RPMI8226 (cell line): Measurements from ENCODE around the gene HINT2.
A peak's percentile ranks its signal among the peaks of the same experiment; 100 is the strongest.

Experiments used
- DNase-seq: peaks from one replicate; pipeline ENCODE4 v3.0.0-alpha.2; 2015

The HINT2 gene

GRCh38 chr9:35811381-35812024, 3.3 kb downstream of the HINT2 start:
- DNase-seq: peak; percentile 20

GRCh38 chr9:35810122-35810521, 4.7 kb downstream of the HINT2 start:
- no peak for DNase-seq

GRCh38 chr9:35808433-35808832, 6.4 kb downstream of the HINT2 start:
- DNase-seq: no peak

- no peak for DNase-seq
These were observed 8.7 kb downstream of the HINT2 start for GRCh38 chr9:35806101-35806500.

GRCh38 chr9:35801328-35802128, 13.3 kb downstream of the HINT2 start:
- DNase-seq: no peak

- DNase-seq: no peak
These were observed 14.3 kb downstream of the HINT2 start for GRCh38 chr9:35800530-35800929.

- peak; percentile 15 for DNase-seq
These were observed 16.0 kb downstream of the HINT2 start for GRCh38 chr9:35798658-35799374.

GRCh38 chr9:35797311-35798109, 17.3 kb downstream of the HINT2 start:
- no peak for DNase-seq

- no peak for DNase-seq
These were observed 19.1 kb downstream of the HINT2 start for GRCh38 chr9:35795695-35796094.

- no peak for DNase-seq
These were observed 21.4 kb downstream of the HINT2 start for GRCh38 chr9:35793461-35793860.

GRCh38 chr9:35792826-35793225, 22.0 kb downstream of the HINT2 start:
- no peak for DNase-seq

- no peak for DNase-seq
These were observed 22.6 kb downstream of the HINT2 start for GRCh38 chr9:35792024-35792813.

GRCh38 chr9:35791297-35791921, 23.4 kb downstream of the HINT2 start, which contains the start of gene NPR2:
Gene NPR2, plus strand, starts transcription at chr9:35791591. Its CDS starts 818 bp downstream, at chr9:35792409.
- no peak for DNase-seq

- peak; percentile 56 for DNase-seq
These were observed 24.2 kb downstream of the HINT2 start for GRCh38 chr9:35790385-35791296.

GRCh38 chr9:35790025-35790384, 24.8 kb downstream of the HINT2 start:
- DNase-seq: no peak

GRCh38 chr9:35789541-35789940, 25.3 kb downstream of the HINT2 start:
- no peak for DNase-seq

- DNase-seq: no peak
These were observed 31.4 kb downstream of the HINT2 start for GRCh38 chr9:35783418-35783817.

- no peak for DNase-seq
These were observed 33.8 kb downstream of the HINT2 start for GRCh38 chr9:35781066-35781465.

GRCh38 chr9:35778496-35778895, 36.3 kb downstream of the HINT2 start:
- DNase-seq: no peak

GRCh38 chr9:35776018-35776417, 38.8 kb downstream of the HINT2 start:
- DNase-seq: no peak
